A549 treated with dexamethasone at 1 μM for 4 hours (cell line): ENCODE results near the gene CIROP. TPM values are rescaled to one million over a fixed set of nuclear protein-coding genes. Genes with fewer than 3 reads are reported as not detected.

ENCODE experiments used
- total RNA-seq: library from RNA; stranded (reverse); fragments of 200-300 nt; extraction: Qiagen RNA extraction; gene quantifications from 5 replicates; pipeline ENCODE4 v1.2.3, GENCODE V29; 2022

The CIROP gene, protein sequence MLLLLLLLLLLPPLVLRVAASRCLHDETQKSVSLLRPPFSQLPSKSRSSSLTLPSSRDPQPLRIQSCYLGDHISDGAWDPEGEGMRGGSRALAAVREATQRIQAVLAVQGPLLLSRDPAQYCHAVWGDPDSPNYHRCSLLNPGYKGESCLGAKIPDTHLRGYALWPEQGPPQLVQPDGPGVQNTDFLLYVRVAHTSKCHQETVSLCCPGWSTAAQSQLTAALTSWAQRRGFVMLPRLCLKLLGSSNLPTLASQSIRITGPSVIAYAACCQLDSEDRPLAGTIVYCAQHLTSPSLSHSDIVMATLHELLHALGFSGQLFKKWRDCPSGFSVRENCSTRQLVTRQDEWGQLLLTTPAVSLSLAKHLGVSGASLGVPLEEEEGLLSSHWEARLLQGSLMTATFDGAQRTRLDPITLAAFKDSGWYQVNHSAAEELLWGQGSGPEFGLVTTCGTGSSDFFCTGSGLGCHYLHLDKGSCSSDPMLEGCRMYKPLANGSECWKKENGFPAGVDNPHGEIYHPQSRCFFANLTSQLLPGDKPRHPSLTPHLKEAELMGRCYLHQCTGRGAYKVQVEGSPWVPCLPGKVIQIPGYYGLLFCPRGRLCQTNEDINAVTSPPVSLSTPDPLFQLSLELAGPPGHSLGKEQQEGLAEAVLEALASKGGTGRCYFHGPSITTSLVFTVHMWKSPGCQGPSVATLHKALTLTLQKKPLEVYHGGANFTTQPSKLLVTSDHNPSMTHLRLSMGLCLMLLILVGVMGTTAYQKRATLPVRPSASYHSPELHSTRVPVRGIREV
- total RNA-seq = 0.06 TPM in 1 of 5 replicates, not detected in the others

DNA sequence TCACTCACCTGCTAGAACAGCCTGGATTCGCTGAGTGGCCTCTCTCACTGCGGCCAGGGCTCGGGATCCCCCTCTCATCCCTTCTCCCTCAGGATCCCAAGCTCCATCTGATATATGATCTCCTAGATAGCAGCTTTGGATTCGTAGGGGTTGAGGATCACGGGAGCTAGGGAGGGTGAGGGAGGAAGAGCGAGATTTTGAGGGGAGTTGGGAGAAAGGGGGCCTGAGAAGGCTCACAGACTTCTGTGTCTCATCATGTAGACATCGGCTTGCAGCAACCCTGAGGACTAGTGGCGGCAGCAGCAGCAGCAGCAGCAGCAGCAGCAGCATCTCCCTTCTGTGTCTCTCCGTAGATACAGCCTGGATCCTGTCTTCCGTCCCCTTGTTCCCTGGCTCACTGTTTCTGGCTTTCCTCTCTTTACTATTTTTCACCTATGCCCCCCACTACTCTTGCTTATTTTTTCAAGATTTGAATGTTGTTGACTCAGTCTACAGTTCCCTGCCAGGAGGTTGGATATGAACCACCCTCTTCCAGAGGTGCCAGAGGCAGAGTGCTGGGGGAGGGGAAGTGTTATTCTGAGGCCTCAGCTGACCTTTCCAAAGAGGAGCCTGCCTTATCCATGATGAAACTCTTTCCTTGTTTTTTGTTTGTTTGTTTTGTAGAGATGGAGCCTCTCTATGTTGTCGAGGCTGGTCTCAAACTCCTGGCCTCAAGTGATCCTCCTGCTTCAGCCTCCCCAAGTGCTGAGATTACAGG, at the start of gene CIROP:
CIROP (minus strand) TSS at position 399 of the 757 bp plus-strand sequence; CDS start at position 330, 69 bp downstream.

DNA sequence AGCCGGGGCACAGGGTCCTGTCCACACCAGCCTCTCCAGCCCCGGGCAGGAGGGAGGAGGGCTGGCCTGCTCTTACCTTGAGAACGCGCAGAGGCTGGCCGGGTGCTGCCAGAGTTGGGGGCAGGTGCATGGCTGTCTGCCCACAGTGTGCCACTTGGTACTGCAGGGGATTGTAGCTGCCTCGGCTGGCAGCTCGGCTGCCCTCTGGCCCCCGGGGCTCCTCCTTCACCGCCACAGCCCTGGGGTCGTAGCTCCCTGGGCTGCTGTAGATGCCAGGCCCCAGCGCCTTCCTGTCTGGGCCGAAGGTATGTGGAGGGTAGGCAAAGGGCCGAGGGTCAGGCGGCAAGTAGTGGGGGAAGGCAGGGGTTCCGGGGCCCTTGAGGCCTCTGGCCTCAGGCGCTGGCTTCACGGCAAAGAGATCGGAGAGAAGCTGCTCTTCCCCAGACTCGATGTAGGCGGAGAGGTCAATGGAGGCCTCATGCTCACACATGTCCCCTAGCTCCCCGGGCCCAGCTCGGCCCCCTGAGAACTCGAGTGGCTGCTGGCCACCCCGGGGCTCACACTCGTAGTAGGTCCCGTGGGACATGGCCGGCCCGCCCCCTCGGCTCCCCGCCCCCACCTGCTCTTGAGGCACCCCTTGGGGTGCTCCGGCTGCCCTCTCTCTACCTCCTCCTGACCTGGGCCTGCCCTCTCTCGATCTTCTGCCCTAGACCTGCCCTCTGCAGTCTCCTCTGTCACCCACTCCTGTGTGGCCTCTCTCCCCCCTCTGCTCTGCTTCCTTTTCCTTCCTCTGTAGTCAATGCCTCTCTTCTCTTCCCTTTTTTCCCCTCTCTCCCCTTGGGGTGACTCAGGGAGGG, 13.9 kb upstream of the CIROP start, which contains the start of gene CEBPE:
CEBPE (minus strand) TSS at position 750 of the 857 bp plus-strand sequence; CDS start at position 586, 164 bp downstream.

DNA sequence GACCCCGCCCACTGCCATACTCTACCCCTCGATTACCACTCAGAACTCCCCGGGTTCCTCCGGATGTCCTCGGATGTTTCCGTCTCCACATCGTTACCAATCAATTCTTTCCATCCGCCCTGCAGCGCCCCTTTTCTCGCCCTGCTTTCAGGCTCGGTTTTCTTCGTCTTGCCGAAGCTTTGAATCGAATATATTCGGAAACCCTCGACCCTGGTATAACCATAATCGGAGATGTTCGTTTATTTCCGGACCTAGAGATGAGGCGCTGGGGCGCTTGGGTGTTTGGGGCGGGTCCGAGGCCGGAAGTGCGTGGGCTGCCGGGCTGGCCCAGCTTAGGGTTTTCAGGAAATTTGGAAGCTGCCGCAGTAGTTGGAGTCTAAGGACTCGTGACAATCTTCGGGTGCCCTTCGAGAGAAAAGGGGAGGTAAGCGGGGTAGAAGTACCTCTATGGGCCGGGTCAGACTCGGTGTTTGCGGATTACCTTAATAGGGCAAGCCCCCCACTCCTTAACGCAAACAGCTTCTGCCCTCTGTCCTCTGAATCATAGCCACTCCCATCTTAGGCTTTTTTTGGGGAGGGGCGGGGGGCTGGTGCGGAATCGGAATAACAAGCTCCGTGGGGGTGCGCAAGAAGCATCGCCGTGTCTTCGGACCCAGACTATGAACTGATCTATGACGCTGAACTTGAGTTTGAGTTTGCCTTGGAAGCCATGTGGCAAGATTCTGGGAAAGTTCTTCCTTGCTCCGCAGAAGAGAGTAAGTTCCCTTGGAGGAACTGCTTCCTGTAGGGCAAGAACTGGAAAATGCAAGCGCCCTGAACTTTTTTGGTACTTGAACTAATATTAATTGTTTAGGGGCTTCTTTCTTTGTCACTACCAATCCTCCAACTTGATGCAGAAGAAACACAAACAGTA, 9.3 kb downstream of the CIROP start, which contains the start of gene C14orf119:
C14orf119 (plus strand) TSS at position 310 of the 913 bp plus-strand sequence. CDS start 2,154 bp downstream, outside the sequence.

DNA sequence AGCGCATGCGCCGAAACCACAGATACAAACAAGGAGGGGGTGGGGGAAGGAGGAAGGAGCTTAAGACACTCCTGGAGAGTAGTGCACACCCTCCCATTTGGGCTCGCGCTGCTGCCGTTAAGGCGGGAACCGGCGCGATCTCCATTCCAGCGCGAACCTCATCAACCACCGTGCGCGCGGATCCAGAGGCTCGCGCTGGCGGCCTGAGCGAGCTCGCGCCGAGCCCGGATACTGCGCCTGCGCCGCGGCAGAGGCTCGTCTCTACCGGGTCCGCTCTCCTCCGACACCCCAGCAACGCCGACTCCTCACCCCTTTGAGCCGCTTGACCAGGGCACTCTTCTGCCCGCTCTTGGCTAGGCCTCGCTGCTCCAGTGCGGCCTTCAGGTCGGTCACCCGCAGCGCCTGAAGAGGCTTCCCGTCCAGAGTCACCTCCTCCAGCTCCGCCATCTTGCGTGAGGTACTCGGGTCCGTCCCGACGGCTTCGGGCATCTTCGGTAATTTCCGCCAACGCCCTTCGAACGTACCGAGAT, 10.1 kb downstream of the CIROP start, which contains the start of gene ACIN1:
ACIN1 (minus strand) TSS at position 471 of the 530 bp plus-strand sequence; CDS start at position 447, 24 bp downstream.

DNA sequence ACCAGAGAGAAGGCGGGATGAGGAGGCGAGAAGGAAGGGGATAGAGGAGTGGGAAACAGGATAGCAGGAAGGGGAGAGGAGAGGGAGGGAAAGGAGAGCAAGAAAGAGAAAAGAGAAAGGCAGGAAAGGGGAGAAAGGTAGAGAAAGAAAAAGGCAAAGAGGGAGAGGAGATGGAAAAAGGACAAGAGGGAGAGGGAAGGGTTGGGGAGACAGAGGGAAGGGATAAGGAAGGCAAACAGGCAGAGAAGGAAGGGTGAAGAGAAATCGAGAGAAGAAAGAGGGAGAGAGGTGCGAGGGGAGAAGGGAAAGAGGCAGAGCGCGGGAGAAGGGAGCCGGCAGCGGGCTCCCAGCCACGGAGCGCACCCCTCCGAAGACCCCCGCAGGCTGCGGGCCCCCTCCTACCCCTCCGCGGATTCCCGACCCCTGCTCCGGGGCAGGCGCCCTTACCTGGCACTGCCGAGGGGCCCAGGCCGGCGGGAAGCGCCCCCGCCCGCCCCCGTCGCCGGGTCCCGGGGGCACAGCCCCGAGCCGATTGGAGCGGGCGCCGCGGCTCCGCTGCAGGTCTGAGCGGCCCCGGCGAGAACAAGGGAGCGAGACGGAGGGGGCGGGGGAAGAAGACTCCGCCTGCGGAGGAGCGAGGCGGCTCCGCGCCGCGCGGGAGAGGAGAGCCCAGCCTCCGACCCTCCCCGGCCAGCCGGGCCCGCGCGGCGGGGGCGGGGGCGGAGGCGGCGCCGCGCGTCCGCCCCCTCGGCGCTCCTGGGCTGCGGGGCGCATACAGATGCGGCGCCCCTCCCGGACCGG, 47.6 kb downstream of the CIROP start, which contains the start of gene CDH24:
CDH24 (minus strand) TSS at position 565 of the 801 bp plus-strand sequence. CDS start 1,787 bp downstream, outside the sequence.

Other genes starting within 250 kb of the CIROP start
- gene LRP10, start 233.2 kb downstream of the CIROP start, total RNA-seq = 54.7 to 82.1 TPM (median 77.7 TPM) in 5 replicates
- gene REM2, start 221.8 kb downstream of the CIROP start, total RNA-seq = 0.16 to 0.41 TPM (median 0.39 TPM) in 5 replicates
- gene RBM23, start 185.8 kb downstream of the CIROP start, total RNA-seq = 54.9 to 59.6 TPM (median 58.2 TPM) in 5 replicates
- gene PRMT5, start 175.6 kb downstream of the CIROP start, total RNA-seq = 101 to 124 TPM (median 113 TPM) in 5 replicates
- 31.2 to 34.5 TPM (median 32.6 TPM) in 5 replicates for gene HAUS4, start 147.9 kb downstream of the CIROP start, total RNA-seq
- gene AJUBA, start 122.4 kb downstream of the CIROP start, total RNA-seq = 28.8 to 36.7 TPM (median 33.7 TPM) in 5 replicates
- 2.7 to 3.9 TPM (median 3.6 TPM) in 5 replicates for gene C14orf93, start 94.8 kb downstream of the CIROP start, total RNA-seq
- 285 to 323 TPM (median 302 TPM) in 5 replicates for gene PSMB5, start 70.1 kb downstream of the CIROP start, total RNA-seq
- not detected in 5 replicates for gene PSMB11, start 62.8 kb downstream of the CIROP start, total RNA-seq
- 2.1 to 4.4 TPM (median 3.8 TPM) in 5 replicates for gene CDH24, start 47.5 kb downstream of the CIROP start, total RNA-seq
- gene ACIN1, start 9.9 kb downstream of the CIROP start, total RNA-seq = 80.5 to 104 TPM (median 99.1 TPM) in 5 replicates
- 77.4 to 90.2 TPM (median 85.3 TPM) in 5 replicates for gene C14orf119, start 9.5 kb downstream of the CIROP start, total RNA-seq
- not detected in 5 replicates for gene CEBPE, start 14.3 kb upstream of the CIROP start, total RNA-seq
- 2.1 to 3.2 TPM (median 2.8 TPM) in 5 replicates for gene SLC7A8, start 78.7 kb upstream of the CIROP start, total RNA-seq
- gene RNF212B, start 132.9 kb upstream of the CIROP start, total RNA-seq = not detected in 5 replicates
- 8.0 to 9.6 TPM (median 8.9 TPM) in 5 replicates for gene HOMEZ, start 181.1 kb upstream of the CIROP start, total RNA-seq
- 3.0 to 4.2 TPM (median 4.2 TPM) in 5 replicates for gene PPP1R3E, start 197.9 kb upstream of the CIROP start, total RNA-seq
- gene BCL2L2, start 201.8 kb upstream of the CIROP start, total RNA-seq = 14.5 to 19.0 TPM (median 15.2 TPM) in 5 replicates
- 126 to 152 TPM (median 151 TPM) in 5 replicates for gene PABPN1, start 216.5 kb upstream of the CIROP start, total RNA-seq
- 5.2 to 8.3 TPM (median 6.2 TPM) in 5 replicates for gene SLC22A17, start 247.9 kb upstream of the CIROP start, total RNA-seq